GM12878 (cell line): ENCODE measurements around the gene PTPRM. TPM values are rescaled to one million over a fixed set of nuclear protein-coding genes. Genes with fewer than 3 reads are reported as not detected.

ENCODE experiments used
- ATAC-seq: fragments of 200-7000 bp; cut with Tn5 transposase; 3 replicates; pipeline ENCODE4 v1.9.1; 2020; ENCODE audit warnings: mild to moderate bottlenecking, moderate library complexity
- BruUV-seq: library from RNA; stranded (reverse); fragments of 400-500 nt; replicated peaks from 2 replicates; lab custom pipeline; 2021; lab: Mats Ljungman, UMichigan
- CTCF ChIA-PET: fragments of 300-600 bp; sonication (Branson Sonifier 250); formaldehyde crosslinking; extraction: SDS; loops from one replicate; lab custom pipeline; 2021; ENCODE audit warnings: inconsistent platforms; lab: Yijun Ruan, JAX
- POLR2A ChIA-PET: fragments of 350-600 bp; formaldehyde crosslinking; extraction: SDS; loops from one replicate; lab custom pipeline; 2021; ENCODE audit warnings: inconsistent platforms; lab: Charles Lee
- RAD21 ChIA-PET: fragments of 300-600 bp; sonication (Branson Sonifier 250); formaldehyde crosslinking; loops from one replicate; lab custom pipeline; 2023; ENCODE audit warnings: antibody characterized with exemption; ENCODE audit not compliant: unreplicated experiment; lab: Charles Lee
- SMC1A ChIA-PET: fragments of 300-600 bp; sonication (Branson Sonifier 250); formaldehyde crosslinking; loops from one replicate; lab custom pipeline; 2023; ENCODE audit not compliant: unreplicated experiment, uncharacterized antibody; lab: Charles Lee
- DNase-seq: peaks from one replicate; pipeline ENCODE4 v3.0.0-alpha.2; 2011; ENCODE audit warnings: low read depth, low spot score
- FAIRE-seq: peaks from 3 replicates; lab custom pipeline; 2011; peaks lifted over from hg19 to GRCh38; lab: Jason Lieb, UNC
- H2AFZ ChIP-seq: 2 replicates; pipeline ENCODE4 v1.6.0; 2011; ENCODE audit warnings: low read depth, low read length, control low read depth; ENCODE audit not compliant: control insufficient read depth
- H3K27ac ChIP-seq: 2 replicates; pipeline ENCODE4 v1.5.1; 2011; ENCODE audit warnings: control low read depth; ENCODE audit not compliant: control insufficient read depth, insufficient read depth
- H3K27me3 ChIP-seq, 2 experiments: replicated peaks in 1 of 2; 2 replicates each; pipeline versions ENCODE4 v1.6.0 to v1.6.1; 2011; ENCODE audit warnings: low read length in 1 of 2; ENCODE audit not compliant: control insufficient read depth in 2 of 2, insufficient read depth in 2 of 2
- H3K36me3 ChIP-seq, 2 experiments: 2 replicates each; pipeline ENCODE4 v1.5.1; 2011; ENCODE audit warnings: low read length in 1 of 2; ENCODE audit not compliant: control insufficient read depth in 2 of 2, insufficient read depth in 2 of 2
- H3K4me1 ChIP-seq: 2 replicates; pipeline ENCODE4 v1.6.1; 2011; ENCODE audit warnings: mild to moderate bottlenecking, low read length, moderate library complexity, mixed read lengths; ENCODE audit not compliant: control insufficient read depth, insufficient read depth
- H3K4me2 ChIP-seq: 2 replicates; pipeline ENCODE4 v1.6.0; 2011; ENCODE audit warnings: control low read depth; ENCODE audit not compliant: control insufficient read depth, insufficient read depth
- H3K4me3 ChIP-seq: fragments of 200-600 bp; sonication (generic); 2 replicates; pipeline ENCODE4 v1.5.1; 2016
- H3K79me2 ChIP-seq: 2 replicates; pipeline ENCODE4 v1.6.0; 2011; ENCODE audit warnings: low read length; ENCODE audit not compliant: control insufficient read depth, insufficient read depth
- H3K9ac ChIP-seq: 2 replicates; pipeline ENCODE4 v1.8.0; 2011; ENCODE audit warnings: low read length, control low read depth, mixed read lengths; ENCODE audit not compliant: control insufficient read depth, insufficient read depth
- H3K9me3 ChIP-seq: replicated peaks from 3 replicates; pipeline ENCODE4 v1.5.1; 2011; ENCODE audit warnings: mild to moderate bottlenecking, low read length; ENCODE audit not compliant: control insufficient read depth, insufficient read depth
- H4K20me1 ChIP-seq: 2 replicates; pipeline ENCODE4 v1.6.0; 2011; ENCODE audit not compliant: control insufficient read depth, insufficient read depth
- BCL3 ChIP-seq: IDR thresholded peaks from 2 replicates; pipeline ENCODE4 v1.6.1; 2011; ENCODE audit warnings: borderline replicate concordance, low read depth, mild to moderate bottlenecking, moderate library complexity, low read length; ENCODE audit not compliant: insufficient read depth, poor library complexity, severe bottlenecking
- CEBPZ ChIP-seq: fragments of 150-350 bp; IDR thresholded peaks from 2 replicates; pipeline ENCODE4 v1.6.1; 2016; ENCODE audit warnings: low read depth, low read length
- EED ChIP-seq: sonication (generic); IDR thresholded peaks from 2 replicates; pipeline ENCODE4 v1.6.1; 2016; ENCODE audit warnings: antibody characterized with exemption, low read depth
- ETV6 ChIP-seq, 2 experiments: fragments of 450-650 bp in 1 of 2; IDR thresholded peaks in 1 of 2; conservative IDR thresholded peaks in 1 of 2; 2 replicates each; pipeline ENCODE4 v1.6.1; 2014; ENCODE audit warnings: antibody characterized with exemption in 1 of 2, borderline replicate concordance in 1 of 2, low read depth in 1 of 2, mild to moderate bottlenecking in 1 of 2, moderate library complexity in 1 of 2
- HCFC1 ChIP-seq: fragments of 150-350 bp; IDR thresholded peaks from 2 replicates; pipeline ENCODE4 v1.6.1; 2014; ENCODE audit warnings: low read length
- HDAC6 ChIP-seq: fragments of 200-600 bp; sonication (generic); IDR thresholded peaks from one replicate; pipeline ENCODE4 v1.8.0; 2017; ENCODE audit warnings: antibody characterized with exemption; ENCODE audit not compliant: unreplicated experiment
- JUNB ChIP-seq: IDR thresholded peaks from 2 replicates; pipeline ENCODE4 v1.6.1; 2016; ENCODE audit warnings: antibody characterized with exemption, mild to moderate bottlenecking
- POLR2AphosphoS2 ChIP-seq: IDR thresholded peaks from 2 replicates; pipeline ENCODE4 v1.6.1; 2011; ENCODE audit warnings: low read depth, mild to moderate bottlenecking, low read length, improper control_type of control experiment, moderate library complexity
- POLR2AphosphoS5 ChIP-seq: IDR thresholded peaks from 2 replicates; pipeline ENCODE4 v1.6.1; 2011; ENCODE audit warnings: mild to moderate bottlenecking, low read length, inconsistent platforms
- RAD21 ChIP-seq: IDR thresholded peaks from 2 replicates; pipeline ENCODE4 v1.6.1; 2011; ENCODE audit warnings: mild to moderate bottlenecking, low read depth, low read length, moderate library complexity; ENCODE audit not compliant: insufficient read depth
- RCOR1 ChIP-seq: conservative IDR thresholded peaks from 2 replicates; pipeline ENCODE4 v1.6.1; 2012; ENCODE audit warnings: low read depth, low read length, improper control_type of control experiment
- RELB ChIP-seq: fragments of 450-650 bp; IDR thresholded peaks from 2 replicates; pipeline ENCODE4 v1.6.1; 2017; ENCODE audit warnings: low read depth, mild to moderate bottlenecking, moderate library complexity
- SUPT20H ChIP-seq: IDR thresholded peaks from 2 replicates; pipeline ENCODE4 v1.6.1; 2011; ENCODE audit warnings: low read depth, mild to moderate bottlenecking, low read length, moderate library complexity, borderline replicate concordance; ENCODE audit not compliant: control insufficient read depth
- USF2 ChIP-seq: IDR thresholded peaks from 2 replicates; pipeline ENCODE4 v1.6.1; 2011; ENCODE audit warnings: low read depth, low read length, improper control_type of control experiment, borderline replicate concordance
- ZNF274 ChIP-seq: IDR thresholded peaks from one replicate; pipeline ENCODE4 v1.8.0; 2011; ENCODE audit not compliant: insufficient read length, insufficient read depth
- ZNF622 ChIP-seq: fragments of 450-650 bp; IDR thresholded peaks from 2 replicates; pipeline ENCODE4 v1.6.1; 2017; ENCODE audit warnings: mild to moderate bottlenecking, inconsistent platforms
- WGBS: methylation state at CpG from one replicate; pipeline ENCODE4 v1.1.6; 2016; ENCODE audit warnings: low lambda C conversion rate; ENCODE audit not compliant: insufficient replicate concordance, insufficient coverage; ENCODE audit errors: missing lambda C conversion rate; 5-methylcytosine and 5-hydroxymethylcytosine counted together
- in situ Hi-C: fragments of 300-500 bp; cut with MboI; formaldehyde crosslinking; loops from 9 replicates; pipeline ENCODE4 v1.14.3; 2018; ENCODE audit warnings: mixed read lengths
- intact Hi-C: fragments of 100-400 bp; cut with micrococcal nuclease; formaldehyde crosslinking; loops from one replicate; pipeline ENCODE4 v1.14.2; 2022; ENCODE audit not compliant: unreplicated experiment
- polyA plus RNA-seq, 11 experiments: library from polyadenylated mRNA; depleted of rRNA in 4 of 11; unstranded in 6 of 11; stranded (reverse) in 5 of 11; fragments of >200 nt; fragmentation: Nextera tagmentation in 4 of 11; fragmentation: Illumina TruSeq in 1 of 11; extraction: Ambion mirVana in 4 of 11; extraction: Trizol in 1 of 11; gene quantifications; 1 replicate in 1 of 11; 2 replicates in 10 of 11; pipeline versions ENCODE4 v1.2.1 to v1.2.3, GENCODE V29; 2011 to 2016; ENCODE audit warnings: inconsistent platforms in 2 of 11, missing spikeins in 2 of 11, low read depth in 1 of 11
- total RNA-seq, 4 experiments: library from RNA; depleted of rRNA in 3 of 4; stranded (reverse); fragments of >200 nt in 3 of 4; fragmentation: Illumina TruSeq in 1 of 4; extraction: Trizol in 1 of 4; gene quantifications; 2 replicates each; pipeline versions ENCODE4 v1.2.1 to v1.2.3, GENCODE V29; 2013 to 2021

PTPRM gene
- total and polyA plus RNA-seq, 10 of the 15 experiments (the other 5 are each of a cell fraction or from before 2014, with no cell fraction given), result 0.07 to 22.6 (median 0.60) TPM

GRCh38 chr18:7729868-7730267 lies 162.8 kb downstream of the PTPRM start:
- no peak overlapping the region for H2AFZ ChIP-seq
- ATAC-seq, result no peak
- FAIRE-seq, result no peak
- 15% methylated on average over 3 of the region's 3 CpGs for WGBS
- no peak overlapping the region for H3K4me3 ChIP-seq
- H3K27ac ChIP-seq, result no peak overlapping the region
- TF ChIP-seq POLR2AphosphoS2 (no peak), CEBPZ (no peak), RAD21 (no peak), HCFC1 (no peak), RCOR1 (no peak), HDAC6 (no peak), POLR2AphosphoS5 (no peak), EED (no peak), RELB (no peak), ZNF274 (no peak), JUNB (no peak), ETV6 (conservative IDR thresholded peaks at IDR 0.05 in 1 of 2, IDR thresholded peaks at IDR 0.05 in 1 of 2; ENCODE audit: borderline replicate concordance in 1 of 2, low read depth in 1 of 2) (no peak), SUPT20H (no peak), BCL3 (no peak), ZNF622 (no peak), USF2 (no peak)
- intact Hi-C loops, result no loop called here
- H3K79me2 ChIP-seq, result no peaks in the 10 kb centered on the region
- no peaks in the 10 kb centered on the region for H3K4me1 ChIP-seq
- no peaks in the 10 kb centered on the region; the same call in 2 of the 3 replicates for H3K9me3 ChIP-seq
- in situ Hi-C loops, result no loop called here
- ChIA-PET RAD21 (no interaction called here), SMC1A (no interaction called here), CTCF (interaction anchor here (0.8 kb wide), 1 partner anchor 23 kb away, joined by 3 read pairs; no protein-coding TSS in a partner anchor), POLR2A (no interaction called here)
- H4K20me1 ChIP-seq, result no peaks in the 10 kb centered on the region
- no TSS peak for BruUV-seq
- no peak for DNase-seq
- H3K9ac ChIP-seq, result no peak overlapping the region
- no peak overlapping the region for H3K4me2 ChIP-seq
- no peaks in the 10 kb centered on the region for H3K27me3 ChIP-seq
- H3K36me3 ChIP-seq, result no peaks in the 10 kb centered on the region
